GM12801 (cell line): Measurements from ENCODE around the gene TOP3A.

Experiments
- CTCF ChIP-seq: IDR thresholded peaks from one replicate; pipeline ENCODE4 v1.5.1; 2011; ENCODE audit warnings: control low read depth; ENCODE audit not compliant: insufficient read length; ENCODE audit errors: extremely low read depth

Gene TOP3A

DNA sequence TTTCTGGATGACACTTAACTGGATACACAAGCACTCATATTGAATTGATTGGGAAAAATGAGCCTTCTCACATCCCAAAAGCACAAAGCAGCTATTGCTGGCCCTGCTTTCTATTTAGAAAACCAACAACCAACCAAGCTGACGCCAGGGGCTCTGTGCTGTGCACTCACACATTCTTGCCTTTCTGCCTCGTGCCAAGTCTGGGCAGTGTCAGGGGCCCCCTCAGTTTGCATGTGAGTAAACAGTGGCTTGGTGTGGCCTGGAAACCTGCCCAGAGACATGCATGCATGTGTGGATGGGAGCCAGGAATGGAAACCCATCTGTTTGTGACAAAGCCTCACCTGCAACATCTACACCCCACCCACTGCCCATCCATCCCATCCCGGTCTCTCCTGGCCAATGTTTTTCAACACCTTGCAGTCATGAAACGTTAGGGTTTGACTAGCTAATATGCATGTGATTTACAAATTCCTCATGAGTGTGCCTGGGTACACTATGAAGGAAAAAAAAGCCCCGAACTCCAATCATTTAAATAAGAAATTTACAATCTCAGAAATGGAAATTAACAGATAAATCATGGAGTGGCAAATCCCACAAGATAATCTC, 33.9 kb downstream of the TOP3A start:
- no peak for TF ChIP-seq CTCF

- no peak for TF ChIP-seq CTCF
Observed at GRCh38 chr17:18280249-18280648, 34.5 kb downstream of the TOP3A start.

- TF ChIP-seq CTCF = no peak
Observed at GRCh38 chr17:18278867-18279266, 35.9 kb downstream of the TOP3A start.

GRCh38 chr17:18277076-18277475, 37.7 kb downstream of the TOP3A start:
- TF ChIP-seq CTCF = no peak

DNA sequence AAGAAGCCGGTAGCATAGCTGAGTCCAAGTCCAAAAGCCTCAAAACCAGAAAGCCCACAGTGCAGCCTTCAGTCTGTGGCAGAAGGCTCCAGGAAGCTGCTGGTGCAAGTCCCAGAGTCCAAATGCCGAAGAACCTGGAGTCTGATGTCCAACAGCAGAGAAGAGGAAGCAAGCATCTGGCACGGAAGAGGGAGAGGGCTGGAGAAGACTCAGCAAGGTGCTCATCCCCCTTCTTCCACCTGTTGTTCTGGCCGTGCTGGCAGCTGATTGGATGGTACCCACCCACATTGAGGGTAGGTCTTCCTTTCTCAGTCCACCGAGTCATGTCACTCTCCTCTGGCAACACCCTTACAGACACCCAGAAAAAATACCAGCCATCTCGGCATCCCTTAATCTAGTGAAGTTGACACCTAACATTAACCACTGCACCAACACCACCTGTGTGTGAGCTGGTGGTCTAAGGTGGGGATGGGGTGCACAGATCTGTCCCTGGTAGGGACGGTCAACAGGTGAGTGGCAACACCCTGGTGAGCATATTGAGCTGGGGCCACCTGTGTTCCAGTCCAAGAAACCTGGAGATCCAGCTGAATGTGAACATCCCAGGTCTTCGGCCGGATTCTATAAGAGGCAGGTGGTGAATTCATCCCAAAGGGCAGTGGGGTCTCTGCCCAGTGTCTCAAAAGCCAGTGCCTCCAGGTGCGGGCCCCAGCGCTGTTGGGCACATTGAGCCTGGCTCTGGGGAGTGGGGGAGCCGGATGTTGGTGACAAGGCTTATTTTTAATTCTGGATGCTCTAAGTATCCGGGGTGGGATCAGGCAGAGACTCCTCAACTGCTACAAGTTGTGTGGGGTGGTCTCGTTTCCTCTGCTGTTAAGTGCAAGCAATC, 44.5 kb downstream of the TOP3A start:
- no peak for TF ChIP-seq CTCF

DNA sequence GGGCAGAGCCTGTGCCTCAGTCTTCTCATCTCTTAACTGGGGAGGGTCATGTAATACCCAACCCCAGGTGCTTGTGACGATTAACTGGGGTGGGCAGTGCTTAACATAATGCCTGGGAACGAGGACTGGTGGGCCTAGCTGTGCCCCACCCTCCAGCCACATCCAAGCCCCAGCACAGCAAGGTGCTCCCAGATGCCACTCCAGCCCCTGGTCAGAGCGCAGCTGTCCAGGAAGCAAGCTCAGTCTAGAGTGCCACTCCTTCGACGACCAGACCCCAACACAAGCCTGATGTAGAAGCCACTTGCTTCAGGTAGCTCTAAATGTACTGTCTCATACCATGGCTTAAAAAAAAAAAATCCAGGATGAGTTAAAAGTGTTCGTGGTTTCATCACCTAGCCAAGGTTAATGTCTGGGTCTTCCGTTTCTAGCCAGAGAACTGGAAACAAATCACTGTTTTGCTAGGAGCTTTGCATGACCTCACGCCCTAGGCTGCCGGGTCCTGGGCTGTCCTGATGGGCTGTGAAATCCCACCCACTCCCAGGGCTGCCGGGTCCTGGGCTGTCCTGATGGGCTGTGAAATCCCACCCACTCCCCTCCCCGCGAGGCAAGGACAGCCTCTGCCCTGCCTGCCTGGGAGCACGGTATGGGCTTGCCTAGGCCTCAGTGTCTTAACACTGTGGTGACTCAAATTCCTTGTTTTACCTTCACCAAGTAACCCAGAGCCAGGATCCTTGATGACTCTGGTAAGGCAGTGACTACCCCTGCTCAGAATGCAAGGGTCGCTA, 46.7 kb downstream of the TOP3A start:
- no peak for TF ChIP-seq CTCF

DNA sequence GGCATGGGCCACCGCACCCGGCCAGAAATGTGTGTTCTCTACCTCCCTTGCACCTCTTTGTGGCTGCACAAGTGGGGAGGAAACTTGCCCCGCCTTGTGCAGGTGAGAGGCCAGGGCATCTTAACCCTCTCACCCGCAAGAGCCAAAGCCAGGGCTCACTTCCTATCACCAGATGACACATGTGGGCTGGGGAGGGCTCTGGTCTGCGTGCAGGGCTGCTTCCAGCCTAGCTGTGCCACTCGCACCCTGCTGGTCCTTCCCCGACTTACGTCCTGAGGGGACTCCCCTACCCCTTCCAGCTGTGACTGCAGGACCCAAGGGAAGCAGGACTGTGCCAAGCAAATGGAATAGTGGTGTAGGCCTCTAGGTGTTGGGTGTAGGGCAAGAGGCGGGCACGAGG, 47.4 kb downstream of the TOP3A start:
- no peak for TF ChIP-seq CTCF
